ENCODE results near the gene EREG. TPM values are rescaled to one million over a fixed set of nuclear protein-coding genes. Genes with fewer than 3 reads are reported as not detected.

EREG gene
- total RNA-seq, 1 experiment from 2014 or later: 37.0 TPM

- Mint-ChIP-seq H3K27me3 (ENCODE audit: insufficient read depth, unreplicated experiment) (no peaks in the 10 kb centered on the region), H3K4me1 (ENCODE audit: low read depth, unreplicated experiment) (no peaks in the 10 kb centered on the region), H3K9me3 (ENCODE audit: unreplicated experiment) (no peaks in the 10 kb centered on the region), H3K27ac (ENCODE audit: unreplicated experiment) (no peak overlapping the region), H3K36me3 (ENCODE audit: insufficient read depth, unreplicated experiment) (no peaks in the 10 kb centered on the region), H3K4me3 (ENCODE audit: unreplicated experiment) (no peak overlapping the region)
- no peak for TF ChIP-seq CTCF (IDR thresholded peaks at IDR 0.05; ENCODE audit: insufficient read depth in 1 of 2, low read depth in 1 of 2, low read length in 1 of 2, severe bottlenecking in 1 of 2, unreplicated experiment in 1 of 2)
- H3K9me3 ChIP-seq: no peaks in the 10 kb centered on the region
- H3K36me3 ChIP-seq (ENCODE audit: control insufficient read depth, insufficient read depth, low read length): no peaks in the 10 kb centered on the region
- intact Hi-C loops (cut with micrococcal nuclease; ENCODE audit: unreplicated experiment): no loop called here
- no peaks in the 10 kb centered on the region for H3K27me3 ChIP-seq (replicated peaks; ENCODE audit: control insufficient read depth, insufficient read depth, low read length)
- DNase-seq: no peak
- no peak overlapping the region for H3K4me3 ChIP-seq (ENCODE audit: low read depth, low read length)
- POLR2A ChIA-PET: no interaction called here
- H3K4me1 ChIP-seq: peaks cover 7% of the 10 kb centered on the region; the same call in 1 of the 2 replicates
- CTCF ChIA-PET: interaction anchor here (0.6 kb wide), 1 partner anchor 29 kb away, joined by 4 read pairs; no protein-coding TSS in a partner anchor
- BruUV-seq (replicated peaks): no TSS peak
Measured at GRCh38 chr4:74424111-74424510, 59.2 kb downstream of the EREG start.

GRCh38 chr4:74426101-74426500 lies 61.2 kb downstream of the EREG start:
- intact Hi-C loops (cut with micrococcal nuclease; ENCODE audit: unreplicated experiment): no loop called here
- no peak overlapping the region for H3K27ac Mint-ChIP-seq (ENCODE audit: unreplicated experiment)
- no peaks in the 10 kb centered on the region for H3K9me3 ChIP-seq
- no TSS peak for BruUV-seq (replicated peaks)
- no peak overlapping the region for H3K4me3 ChIP-seq (ENCODE audit: low read depth, low read length)
- H3K4me3 Mint-ChIP-seq (ENCODE audit: unreplicated experiment): no peak overlapping the region
- H3K9me3 Mint-ChIP-seq (ENCODE audit: unreplicated experiment): no peaks in the 10 kb centered on the region
- no peaks in the 10 kb centered on the region for H3K36me3 Mint-ChIP-seq (ENCODE audit: insufficient read depth, unreplicated experiment)
- no peaks in the 10 kb centered on the region for H3K4me1 Mint-ChIP-seq (ENCODE audit: low read depth, unreplicated experiment)
- H3K36me3 ChIP-seq (ENCODE audit: control insufficient read depth, insufficient read depth, low read length): no peaks in the 10 kb centered on the region
- CTCF ChIA-PET: no interaction called here
- peaks cover 9% of the 10 kb centered on the region; the same call in 1 of the 2 replicates for H3K4me1 ChIP-seq
- no peaks in the 10 kb centered on the region for H3K27me3 Mint-ChIP-seq (ENCODE audit: insufficient read depth, unreplicated experiment)
- no peak for TF ChIP-seq CTCF (IDR thresholded peaks at IDR 0.05; ENCODE audit: insufficient read depth in 1 of 2, low read depth in 1 of 2, low read length in 1 of 2, severe bottlenecking in 1 of 2, unreplicated experiment in 1 of 2)
- POLR2A ChIA-PET: no interaction called here
- DNase-seq: no peak
- H3K27me3 ChIP-seq (replicated peaks; ENCODE audit: control insufficient read depth, insufficient read depth, low read length): no peaks in the 10 kb centered on the region

- peaks cover 4% of the 10 kb centered on the region for H3K4me1 Mint-ChIP-seq (ENCODE audit: low read depth, unreplicated experiment)
- no peaks in the 10 kb centered on the region for H3K27me3 ChIP-seq (replicated peaks; ENCODE audit: control insufficient read depth, insufficient read depth, low read length)
- CTCF ChIA-PET: interaction anchor here (0.6 kb wide), 1 partner anchor 159 kb away, joined by 3 read pairs; no protein-coding TSS in a partner anchor
- no peaks in the 10 kb centered on the region for H3K36me3 Mint-ChIP-seq (ENCODE audit: insufficient read depth, unreplicated experiment)
- H3K9me3 ChIP-seq: no peaks in the 10 kb centered on the region
- intact Hi-C loops (cut with micrococcal nuclease; ENCODE audit: unreplicated experiment): no loop called here
- H3K27ac Mint-ChIP-seq (ENCODE audit: unreplicated experiment): no peak overlapping the region
- H3K4me3 ChIP-seq (ENCODE audit: low read depth, low read length): no peak overlapping the region
- no peaks in the 10 kb centered on the region for H3K9me3 Mint-ChIP-seq (ENCODE audit: unreplicated experiment)
- POLR2A ChIA-PET: no interaction called here
- H3K27me3 Mint-ChIP-seq (ENCODE audit: insufficient read depth, unreplicated experiment): no peaks in the 10 kb centered on the region
- no peaks in the 10 kb centered on the region for H3K36me3 ChIP-seq (ENCODE audit: control insufficient read depth, insufficient read depth, low read length)
- peaks cover 13% of the 10 kb centered on the region; the same call in 1 of the 2 replicates for H3K4me1 ChIP-seq
- BruUV-seq (replicated peaks): no TSS peak
- DNase-seq: no peak
- no peak overlapping the region for H3K4me3 Mint-ChIP-seq (ENCODE audit: unreplicated experiment)
- no peak for TF ChIP-seq CTCF (IDR thresholded peaks at IDR 0.05; ENCODE audit: insufficient read depth in 1 of 2, low read depth in 1 of 2, low read length in 1 of 2, severe bottlenecking in 1 of 2, unreplicated experiment in 1 of 2)
Measured at GRCh38 chr4:74428276-74428675, 63.3 kb downstream of the EREG start.
